GM12874 (cell line): ENCODE results near the gene NAXD.

Experiments
- CTCF ChIP-seq: IDR thresholded peaks from 2 replicates; pipeline ENCODE4 v1.5.1; 2011; ENCODE audit warnings: low read depth, mild to moderate bottlenecking, control low read depth, low read length, moderate library complexity; ENCODE audit not compliant: insufficient read depth

Gene NAXD

GRCh38 chr13:110689041-110689440, 73.7 kb downstream of the NAXD start:
- no peak for TF ChIP-seq CTCF
